ENCODE data around the gene SLC7A5.
"Not testable (repeated sequence)": the region's sequence is repeated elsewhere in the genome, so short reads cannot be mapped to it uniquely, and the experiment has no call there.

Gene SLC7A5

DNA sequence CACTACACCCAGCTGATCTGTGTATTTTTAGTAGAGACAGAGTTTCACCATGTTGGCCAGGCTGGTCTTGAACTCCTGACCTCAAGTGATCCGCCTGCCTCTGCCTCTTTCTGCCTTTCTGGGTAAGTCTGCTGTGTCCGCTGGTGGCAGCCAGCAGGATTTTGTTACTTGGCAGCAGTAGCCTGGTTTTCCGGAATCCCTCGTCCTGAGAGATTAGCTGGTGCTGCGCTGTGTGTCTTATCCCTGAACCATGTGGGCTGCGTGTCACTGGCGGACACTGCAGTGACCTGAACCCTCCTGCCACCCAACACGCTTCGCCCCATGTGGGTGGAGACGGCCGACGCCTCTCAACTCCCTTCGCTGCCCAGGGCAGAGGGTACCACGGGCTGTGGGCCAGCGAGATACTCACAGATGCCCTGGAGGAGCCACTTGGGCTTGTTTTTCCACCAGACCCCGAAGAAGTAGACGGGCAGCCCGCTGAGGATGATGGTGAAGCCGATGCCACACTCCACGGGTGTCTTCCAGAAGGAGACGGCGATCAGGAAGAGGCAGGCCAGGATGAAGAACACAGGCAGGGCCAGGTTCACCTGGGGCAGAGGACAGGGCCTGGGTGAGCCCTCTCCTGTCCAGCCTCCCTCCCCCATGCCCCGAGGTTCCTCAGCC, 35.2 kb downstream of the SLC7A5 start:
- DNase-seq (ENCODE audit: low read depth in 2 of 2): no peak

DNA sequence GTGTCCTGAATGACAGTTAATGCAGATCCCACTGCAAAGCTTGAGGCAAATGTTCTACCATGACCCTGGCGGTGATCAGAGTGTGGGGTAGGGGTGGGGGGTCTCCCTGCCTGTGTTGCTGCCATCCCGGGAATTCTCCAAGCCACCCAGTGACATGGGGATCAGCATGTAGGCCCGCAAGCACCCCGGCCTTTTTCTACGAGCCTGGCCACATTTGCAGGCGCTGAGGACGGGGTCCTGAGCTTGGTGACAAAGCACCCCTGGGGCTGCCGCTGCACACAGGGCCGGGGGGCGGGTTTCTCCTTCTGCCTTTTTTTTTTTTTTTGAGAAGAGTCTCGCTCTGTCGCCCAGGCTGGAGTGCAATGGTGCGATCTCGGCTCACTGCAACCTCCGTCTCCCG, 35.8 kb downstream of the SLC7A5 start:
- DNase-seq (ENCODE audit: low read depth in 2 of 2): no peak

GRCh38 chr16:87832741-87833502, 36.4 kb downstream of the SLC7A5 start:
- no peak for DNase-seq (ENCODE audit: low read depth in 2 of 2)

DNA sequence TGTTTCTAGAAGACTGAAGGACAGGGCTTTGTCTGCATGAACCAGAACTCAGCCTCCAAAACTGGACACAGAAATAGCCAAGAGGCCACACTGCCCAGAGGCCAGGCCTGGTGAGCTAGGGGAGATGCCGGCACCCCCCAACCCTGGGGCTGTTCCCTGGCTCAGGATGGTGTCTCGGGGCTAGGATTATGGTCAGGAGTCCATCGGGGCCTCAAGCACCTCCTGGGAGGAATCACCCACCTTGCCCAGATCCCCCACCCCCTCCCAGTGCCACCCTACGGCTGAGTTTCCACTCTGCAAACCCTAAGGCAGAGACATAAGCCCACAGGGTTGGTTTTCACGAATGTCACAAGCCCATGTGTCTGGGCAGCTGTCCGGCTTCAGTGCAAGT, 37.2 kb downstream of the SLC7A5 start:
- DNase-seq (ENCODE audit: low read depth in 2 of 2): no peak

GRCh38 chr16:87831421-87832136, 37.7 kb downstream of the SLC7A5 start:
- no peak for DNase-seq (ENCODE audit: low read depth in 2 of 2)

GRCh38 chr16:87830673-87831420, 38.5 kb downstream of the SLC7A5 start:
- no peak for DNase-seq (ENCODE audit: low read depth in 2 of 2)

GRCh38 chr16:87829988-87830672, 39.2 kb downstream of the SLC7A5 start:
- no peak for DNase-seq (ENCODE audit: low read depth in 2 of 2)

DNA sequence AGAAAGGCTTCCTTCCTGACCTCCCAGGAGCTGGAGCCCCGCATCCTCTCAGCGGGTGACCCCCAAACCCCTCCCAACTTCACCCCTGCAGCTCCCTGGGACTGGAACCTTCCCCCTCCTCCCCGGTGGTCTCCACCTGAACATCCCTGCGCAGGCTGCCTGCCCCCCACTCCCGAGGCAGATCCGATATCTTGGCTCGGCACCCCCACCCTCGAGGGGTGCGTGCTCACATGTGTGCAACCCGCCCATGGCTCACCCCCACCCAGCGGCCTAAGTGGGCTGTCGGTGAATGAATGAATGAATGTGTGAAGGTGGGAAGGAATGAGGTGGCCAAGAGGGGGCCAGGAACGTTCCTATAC, 39.7 kb downstream of the SLC7A5 start:
- no peak for DNase-seq (ENCODE audit: low read depth in 2 of 2)

- no peak for DNase-seq (ENCODE audit: low read depth in 2 of 2)
These were observed 40.2 kb downstream of the SLC7A5 start for GRCh38 chr16:87828907-87829621.

GRCh38 chr16:87828071-87828906, 41.0 kb downstream of the SLC7A5 start:
- no peak for DNase-seq (ENCODE audit: low read depth in 2 of 2)

GRCh38 chr16:87827588-87827915, 41.8 kb downstream of the SLC7A5 start:
- DNase-seq (ENCODE audit: low read depth in 2 of 2): not testable (repeated sequence)

DNA sequence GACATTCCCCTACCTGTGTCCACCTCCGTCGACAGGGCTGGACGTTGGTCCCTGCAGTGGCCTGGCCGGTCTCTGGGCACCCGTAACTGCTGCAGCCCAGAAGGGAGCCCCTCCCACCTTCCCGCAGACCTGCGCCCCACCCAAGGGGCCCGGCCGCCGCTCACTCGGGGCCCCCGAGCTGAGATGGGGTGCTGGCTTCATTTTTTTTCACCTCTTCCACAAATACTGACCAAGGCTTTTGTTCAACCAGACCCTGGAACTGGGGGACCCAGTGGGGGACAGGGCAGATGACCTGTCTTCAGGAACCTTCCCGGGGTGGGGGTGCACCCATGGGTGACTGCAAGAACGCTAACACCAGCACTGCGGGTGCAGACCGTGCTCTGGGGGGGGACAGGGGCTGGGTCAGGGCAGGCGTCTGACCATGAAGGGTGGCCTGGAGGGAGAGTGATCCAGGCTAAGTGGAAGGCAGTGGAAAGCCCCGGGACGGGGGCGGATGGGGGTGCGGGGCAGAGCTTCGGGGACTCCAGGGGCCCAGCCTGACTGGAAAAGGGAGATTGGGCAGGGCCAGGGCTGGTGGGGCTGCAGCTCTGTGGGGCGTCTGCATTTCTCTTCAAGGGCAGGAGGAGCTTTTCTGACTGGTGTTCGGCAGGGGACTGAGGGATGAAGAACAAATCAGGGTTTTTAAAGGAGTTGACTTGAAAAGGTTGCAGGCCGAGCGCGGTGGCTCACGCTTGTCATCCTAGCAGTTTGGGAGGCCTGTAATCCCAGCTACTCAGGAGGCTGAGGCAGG, 42.3 kb downstream of the SLC7A5 start:
- no peak for DNase-seq (ENCODE audit: low read depth in 2 of 2)

DNA sequence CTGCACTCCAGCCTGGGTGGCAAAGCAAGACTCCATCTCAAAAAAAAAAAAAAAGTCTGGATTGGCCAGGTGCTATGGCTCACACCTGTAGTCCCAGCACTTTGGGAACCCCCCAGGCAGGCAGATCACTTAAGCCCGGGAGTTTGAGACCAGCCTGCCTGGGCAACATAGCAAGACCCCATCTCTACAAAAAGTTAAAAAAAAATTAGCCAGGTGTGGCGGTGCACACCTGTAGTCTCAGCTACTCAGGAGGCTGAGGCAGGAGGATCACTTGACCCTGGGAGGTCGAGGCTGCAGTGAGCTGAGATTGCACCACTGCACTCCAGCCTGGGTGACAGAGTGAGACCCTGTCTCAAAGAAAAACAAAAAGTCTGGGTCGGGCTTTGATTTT, 42.9 kb downstream of the SLC7A5 start:
- DNase-seq (ENCODE audit: low read depth in 2 of 2): not testable (repeated sequence)

GRCh38 chr16:87825842-87826120, 43.5 kb downstream of the SLC7A5 start:
- DNase-seq (ENCODE audit: low read depth in 2 of 2): not testable (repeated sequence)

- no peak for DNase-seq (ENCODE audit: low read depth in 2 of 2)
These were observed 44.1 kb downstream of the SLC7A5 start for GRCh38 chr16:87824991-87825841.

- no peak for DNase-seq (ENCODE audit: low read depth in 2 of 2)
These were observed 45.0 kb downstream of the SLC7A5 start for GRCh38 chr16:87824016-87824990.

- no peak for DNase-seq (ENCODE audit: low read depth in 2 of 2)
These were observed 46.0 kb downstream of the SLC7A5 start for GRCh38 chr16:87823181-87823929.
